GM21515 (cell line): Measurements from ENCODE around the gene ALDH1L1.

Experiments used
- ATAC-seq: cut with Tn5 transposase; IDR thresholded peaks from one replicate; pipeline ENCODE4 v1.9.1; 2021; ENCODE audit not compliant: unreplicated experiment

Gene ALDH1L1

GRCh38 chr3:126155819-126156218, 24.6 kb downstream of the ALDH1L1 start:
- no peak for ATAC-seq

GRCh38 chr3:126155280-126155640, 25.1 kb downstream of the ALDH1L1 start:
- ATAC-seq = no peak

GRCh38 chr3:126154391-126155279, 25.8 kb downstream of the ALDH1L1 start:
- ATAC-seq = no peak

- ATAC-seq = no peak
Measured at GRCh38 chr3:126153695-126154360, 26.6 kb downstream of the ALDH1L1 start.

GRCh38 chr3:126152901-126153694, 27.3 kb downstream of the ALDH1L1 start:
- ATAC-seq = no peak

GRCh38 chr3:126152458-126152857, 27.9 kb downstream of the ALDH1L1 start:
- ATAC-seq = no peak

GRCh38 chr3:126151562-126152302, 28.7 kb downstream of the ALDH1L1 start:
- ATAC-seq = no peak

- ATAC-seq = no peak
Measured at GRCh38 chr3:126149960-126150515, 30.3 kb downstream of the ALDH1L1 start.

- ATAC-seq = no peak
Measured at GRCh38 chr3:126149256-126149902, 31.0 kb downstream of the ALDH1L1 start.

- no peak for ATAC-seq
Measured at GRCh38 chr3:126147932-126148683, 32.3 kb downstream of the ALDH1L1 start.

GRCh38 chr3:126147147-126147931, 33.0 kb downstream of the ALDH1L1 start:
- ATAC-seq = no peak

- ATAC-seq = no peak
Measured at GRCh38 chr3:126146525-126147146, 33.8 kb downstream of the ALDH1L1 start.

- no peak for ATAC-seq
Measured at GRCh38 chr3:126146034-126146433, 34.4 kb downstream of the ALDH1L1 start.

GRCh38 chr3:126142652-126143051, 37.7 kb downstream of the ALDH1L1 start:
- no peak for ATAC-seq

GRCh38 chr3:126137490-126138130, 42.8 kb downstream of the ALDH1L1 start:
- no peak for ATAC-seq

- ATAC-seq = no peak
Measured at GRCh38 chr3:126136428-126137220, 43.8 kb downstream of the ALDH1L1 start.
